Measurements from ENCODE around the gene OPCML.

DNA sequence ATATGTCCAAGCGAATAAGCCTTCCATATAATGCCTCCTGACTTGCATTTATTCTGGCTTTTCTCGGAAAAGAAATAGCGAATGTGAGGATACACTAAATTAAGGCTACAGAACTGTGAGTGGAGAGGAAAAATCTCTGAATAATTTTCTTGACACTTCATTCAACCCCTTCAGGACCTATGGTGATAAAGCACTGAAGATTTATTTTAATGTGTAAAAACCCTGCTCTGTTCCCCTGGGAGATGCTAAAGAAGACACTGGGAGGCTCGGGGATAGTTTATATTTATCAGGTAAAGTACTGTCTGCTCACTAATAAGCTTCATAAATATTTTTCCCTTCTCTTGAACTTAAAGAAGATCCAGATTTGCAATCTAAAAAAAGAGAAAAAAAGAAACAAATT lies 895.8 kb downstream of the OPCML start:
- TF ChIP-seq BACH2 (CRISPR knock-in tag; IDR thresholded peaks at IDR 0.05; ENCODE audit: borderline replicate concordance): no peak
- TF ChIP-seq ESRRG (CRISPR knock-in tag; IDR thresholded peaks at IDR 0.05): no peak
- no peak for TF ChIP-seq TCF4 (CRISPR knock-in tag; IDR thresholded peaks at IDR 0.05; ENCODE audit: borderline replicate concordance)
- no peak for TF ChIP-seq CSDC2 (CRISPR knock-in tag; IDR thresholded peaks at IDR 0.05)
- TF ChIP-seq, protein P1, sequence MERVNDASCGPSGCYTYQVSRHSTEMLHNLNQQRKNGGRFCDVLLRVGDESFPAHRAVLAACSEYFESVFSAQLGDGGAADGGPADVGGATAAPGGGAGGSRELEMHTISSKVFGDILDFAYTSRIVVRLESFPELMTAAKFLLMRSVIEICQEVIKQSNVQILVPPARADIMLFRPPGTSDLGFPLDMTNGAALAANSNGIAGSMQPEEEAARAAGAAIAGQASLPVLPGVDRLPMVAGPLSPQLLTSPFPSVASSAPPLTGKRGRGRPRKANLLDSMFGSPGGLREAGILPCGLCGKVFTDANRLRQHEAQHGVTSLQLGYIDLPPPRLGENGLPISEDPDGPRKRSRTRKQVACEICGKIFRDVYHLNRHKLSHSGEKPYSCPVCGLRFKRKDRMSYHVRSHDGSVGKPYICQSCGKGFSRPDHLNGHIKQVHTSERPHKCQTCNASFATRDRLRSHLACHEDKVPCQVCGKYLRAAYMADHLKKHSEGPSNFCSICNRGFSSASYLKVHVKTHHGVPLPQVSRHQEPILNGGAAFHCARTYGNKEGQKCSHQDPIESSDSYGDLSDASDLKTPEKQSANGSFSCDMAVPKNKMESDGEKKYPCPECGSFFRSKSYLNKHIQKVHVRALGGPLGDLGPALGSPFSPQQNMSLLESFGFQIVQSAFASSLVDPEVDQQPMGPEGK (CRISPR knock-in tag; IDR thresholded peaks at IDR 0.05; ENCODE audit: borderline replicate concordance): no peak
- TF ChIP-seq, protein P2, sequence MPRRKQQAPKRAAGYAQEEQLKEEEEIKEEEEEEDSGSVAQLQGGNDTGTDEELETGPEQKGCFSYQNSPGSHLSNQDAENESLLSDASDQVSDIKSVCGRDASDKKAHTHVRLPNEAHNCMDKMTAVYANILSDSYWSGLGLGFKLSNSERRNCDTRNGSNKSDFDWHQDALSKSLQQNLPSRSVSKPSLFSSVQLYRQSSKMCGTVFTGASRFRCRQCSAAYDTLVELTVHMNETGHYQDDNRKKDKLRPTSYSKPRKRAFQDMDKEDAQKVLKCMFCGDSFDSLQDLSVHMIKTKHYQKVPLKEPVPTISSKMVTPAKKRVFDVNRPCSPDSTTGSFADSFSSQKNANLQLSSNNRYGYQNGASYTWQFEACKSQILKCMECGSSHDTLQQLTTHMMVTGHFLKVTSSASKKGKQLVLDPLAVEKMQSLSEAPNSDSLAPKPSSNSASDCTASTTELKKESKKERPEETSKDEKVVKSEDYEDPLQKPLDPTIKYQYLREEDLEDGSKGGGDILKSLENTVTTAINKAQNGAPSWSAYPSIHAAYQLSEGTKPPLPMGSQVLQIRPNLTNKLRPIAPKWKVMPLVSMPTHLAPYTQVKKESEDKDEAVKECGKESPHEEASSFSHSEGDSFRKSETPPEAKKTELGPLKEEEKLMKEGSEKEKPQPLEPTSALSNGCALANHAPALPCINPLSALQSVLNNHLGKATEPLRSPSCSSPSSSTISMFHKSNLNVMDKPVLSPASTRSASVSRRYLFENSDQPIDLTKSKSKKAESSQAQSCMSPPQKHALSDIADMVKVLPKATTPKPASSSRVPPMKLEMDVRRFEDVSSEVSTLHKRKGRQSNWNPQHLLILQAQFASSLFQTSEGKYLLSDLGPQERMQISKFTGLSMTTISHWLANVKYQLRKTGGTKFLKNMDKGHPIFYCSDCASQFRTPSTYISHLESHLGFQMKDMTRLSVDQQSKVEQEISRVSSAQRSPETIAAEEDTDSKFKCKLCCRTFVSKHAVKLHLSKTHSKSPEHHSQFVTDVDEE (CRISPR knock-in tag; IDR thresholded peaks at IDR 0.05): no peak
- TF ChIP-seq ARNTL (CRISPR knock-in tag; IDR thresholded peaks at IDR 0.05; ENCODE audit: borderline replicate concordance, low read depth): no peak
- TF ChIP-seq TOX (CRISPR knock-in tag; IDR thresholded peaks at IDR 0.05; ENCODE audit: borderline replicate concordance): no peak

Data from SK-N-SH treated with all-trans-retinoic acid at 6 μM for 48 hours (cell line).